Right lobe of liver (tissue), 6 donors: ENCODE results near the gene AKAIN1. TPM values are rescaled to one million over a fixed set of nuclear protein-coding genes. Genes with fewer than 3 reads are reported as not detected.

Source experiments
- ATAC-seq, 4 donors: fragments of 200-7000 bp; cut with Tn5 transposase; one replicate each; pipeline ENCODE4 v1.9.1; 2020; ENCODE audit warnings: mild to moderate bottlenecking in 4 of 4, moderate library complexity in 4 of 4
- DNase-seq, 3 donors: peaks; one replicate each; pipeline ENCODE4 v3.0.0-alpha.2; 2020
- H3K27ac ChIP-seq, 3 donors: fragments of 200-600 bp; one replicate each; pipeline ENCODE4 v1.8.0; 2022
- H3K27me3 ChIP-seq, 2 donors: fragments of 200-600 bp; one replicate each; pipeline ENCODE4 v1.8.0; 2022
- H3K36me3 ChIP-seq, 4 donors: fragments of 200-600 bp; sonication (generic) in 1 of 4; one replicate each; pipeline versions ENCODE4 v1.5.1 to v1.8.0; 2017 to 2022; ENCODE audit warnings: control low read depth in 1 of 4
- H3K4me1 ChIP-seq, 4 donors: fragments of 200-600 bp; sonication (generic) in 1 of 4; one replicate each; pipeline versions ENCODE4 v1.5.1 to v1.8.0; 2017 to 2022; ENCODE audit warnings: control low read depth in 1 of 4
- H3K4me3 ChIP-seq, 3 donors: fragments of 200-600 bp; one replicate each; pipeline ENCODE4 v1.8.0; 2022
- H3K9me3 ChIP-seq, 4 donors: fragments of 200-600 bp; sonication (generic) in 1 of 4; one replicate each; pipeline versions ENCODE4 v1.5.1 to v1.8.0; 2017 to 2022; ENCODE audit warnings: control low read depth in 1 of 4
- CTCF ChIP-seq, 4 donors: fragments of 200-600 bp in 3 of 4; fragments of 450-650 bp in 1 of 4; IDR thresholded peaks; one replicate each; pipeline versions ENCODE4 v1.5.1 to v1.8.0; 2016 to 2022; ENCODE audit warnings: antibody characterized with exemption in 4 of 4, mild to moderate bottlenecking in 2 of 4
- POLR2A ChIP-seq: fragments of 450-650 bp; IDR thresholded peaks from one replicate; pipeline ENCODE4 v1.6.1; 2017; ENCODE audit warnings: antibody characterized with exemption, mild to moderate bottlenecking
- WGBS: methylation state at CpG from one replicate; pipeline ENCODE4 v1.1.6; 2018; ENCODE audit warnings: low coverage, low lambda C conversion rate; ENCODE audit not compliant: insufficient coverage; ENCODE audit errors: missing lambda C conversion rate; 5-methylcytosine and 5-hydroxymethylcytosine counted together
- intact Hi-C, 2 donors: fragments of 100-400 bp; cut with DNase I; formaldehyde crosslinking; loops; one replicate each; pipeline versions ENCODE4 v1.11.2 to v1.14.1; 2022
- total RNA-seq, 6 experiments: library from RNA; depleted of rRNA in 2 of 6; stranded (reverse); fragments of >200 nt in 2 of 6; fragmentation: NEBNext Ultra II Directional in 3 of 6; extraction: Animal tissue kit (Norgen Biotek cat#: 25700) in 3 of 6; gene quantifications; one replicate each; pipeline versions ENCODE4 v1.1.0 to v1.2.4, GENCODE V29; 2016 to 2023
- donor health status: DM: no; HTN: yes; CAD: no.
- donor health status: DM: no; HTN: no; CAD: no.
- donor health status: DM: no; HTN: no; CAD: no.
- donor health status: DM: no; HTN: yes; CAD: no.
- donor health status: DM: no; HTN: yes; CAD: no.

AKAIN1 gene
- total RNA-seq, 6 experiments from 2014 or later = 0.99 TPM; not detected in 5

DNA sequence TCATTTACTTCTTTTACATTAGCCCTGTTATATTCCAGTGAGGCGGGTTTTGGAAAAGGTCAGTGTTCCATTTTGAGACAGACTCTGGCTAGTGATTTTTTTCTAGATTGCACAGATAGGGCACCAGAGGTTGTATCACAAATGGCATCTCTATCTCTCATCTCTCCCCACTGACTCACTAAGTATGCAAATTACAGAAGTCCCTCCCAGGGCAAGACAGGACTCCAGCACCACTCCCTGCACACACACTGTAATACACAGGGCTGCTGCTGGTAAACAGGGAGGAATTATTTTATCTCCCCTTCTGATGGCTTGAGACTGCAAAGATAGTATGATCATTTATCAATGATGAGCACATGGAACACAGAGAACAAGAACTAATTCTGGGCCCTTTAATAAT lies 46.2 kb downstream of the AKAIN1 start:
- WGBS = 67% methylated on average over 1 of the region's 1 CpG
- H3K9me3 ChIP-seq = no peaks in the 10 kb centered on the region
- H3K27me3 ChIP-seq = no peaks in the 10 kb centered on the region
- no peak overlapping the region for H3K4me3 ChIP-seq
- H3K27ac ChIP-seq = no peak overlapping the region
- intact Hi-C loops = no loop called here
- DNase-seq = no peak
- no peaks in the 10 kb centered on the region for H3K4me1 ChIP-seq
- no peak for ATAC-seq
- H3K36me3 ChIP-seq = no peaks in the 10 kb centered on the region
- TF ChIP-seq CTCF (IDR thresholded peaks at IDR 0.05) = no peak
- no peak for TF ChIP-seq POLR2A

GRCh38 chr18:5146093-5146492 lies 51.0 kb downstream of the AKAIN1 start:
- ATAC-seq (no peak), DNase-seq (no peak)
- intact Hi-C loops = no loop called here
- Histone ChIP-seq H3K9me3 (no peaks in the 10 kb centered on the region), H3K4me3 (no peak overlapping the region), H3K4me1 (no peaks in the 10 kb centered on the region), H3K27ac (no peak overlapping the region), H3K36me3 (no peaks in the 10 kb centered on the region), H3K27me3 (no peaks in the 10 kb centered on the region)
- 51% methylated on average over 4 of the region's 4 CpGs for WGBS
- TF ChIP-seq CTCF (IDR thresholded peaks at IDR 0.05) (no peak), POLR2A (no peak)

DNA sequence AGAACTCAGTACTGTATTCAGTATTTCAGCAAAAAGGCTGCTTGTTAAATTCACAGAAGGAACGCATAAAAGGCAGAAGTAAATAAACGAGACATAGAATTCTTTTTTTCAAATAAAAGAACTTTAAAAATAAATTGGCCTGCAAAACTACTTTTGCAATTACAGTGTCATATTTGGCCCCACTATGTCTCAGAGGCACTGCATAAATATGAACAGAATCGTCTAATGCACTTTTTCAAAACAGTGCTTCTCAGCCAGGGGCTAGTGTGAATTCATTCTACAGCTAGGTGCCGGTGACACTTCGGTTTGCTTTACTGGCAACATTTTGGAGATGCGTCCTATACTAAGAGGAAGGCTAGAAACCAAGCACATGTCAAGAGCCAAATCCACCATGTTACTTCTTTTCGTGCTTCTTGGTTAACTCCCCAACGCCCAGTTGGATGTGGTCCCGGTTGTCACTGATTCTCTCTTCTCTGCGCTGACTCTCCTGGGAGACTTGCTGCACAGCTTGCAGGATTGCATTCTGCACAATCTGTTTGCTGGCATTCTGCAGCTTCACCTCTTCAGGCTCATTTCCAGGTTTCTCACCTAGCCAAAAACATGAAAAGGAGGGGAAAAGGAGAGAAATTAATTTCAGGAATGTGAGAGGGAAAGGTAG lies 51.8 kb downstream of the AKAIN1 start:
- 71% methylated on average over 10 of the region's 10 CpGs for WGBS
- ATAC-seq = no peak
- no peaks in the 10 kb centered on the region for H3K9me3 ChIP-seq
- intact Hi-C loops = no loop called here
- DNase-seq = no peak
- no peak overlapping the region for H3K4me3 ChIP-seq
- H3K27me3 ChIP-seq = no peaks in the 10 kb centered on the region
- H3K27ac ChIP-seq = no peak overlapping the region
- no peaks in the 10 kb centered on the region for H3K4me1 ChIP-seq
- H3K36me3 ChIP-seq = no peaks in the 10 kb centered on the region
- TF ChIP-seq CTCF (IDR thresholded peaks at IDR 0.05) = no peak

- H3K4me1 ChIP-seq = no peaks in the 10 kb centered on the region
- H3K4me3 ChIP-seq = no peak overlapping the region
- no peak overlapping the region for H3K27ac ChIP-seq
- intact Hi-C loops = no loop called here
- no peaks in the 10 kb centered on the region for H3K36me3 ChIP-seq
- no peaks in the 10 kb centered on the region for H3K27me3 ChIP-seq
- no peak for DNase-seq
- no peak for ATAC-seq
- TF ChIP-seq POLR2A (no peak), CTCF (IDR thresholded peaks at IDR 0.05) (no peak)
- WGBS = 75% methylated on average over 1 of the region's 1 CpG
- no peaks in the 10 kb centered on the region for H3K9me3 ChIP-seq
Observed at GRCh38 chr18:5144629-5145028, 52.4 kb downstream of the AKAIN1 start.

- H3K36me3 ChIP-seq = no peaks in the 10 kb centered on the region
- TF ChIP-seq CTCF (IDR thresholded peaks at IDR 0.05) (no peak), POLR2A (no peak)
- H3K9me3 ChIP-seq = no peaks in the 10 kb centered on the region
- no peaks in the 10 kb centered on the region for H3K4me1 ChIP-seq
- H3K27ac ChIP-seq = no peak overlapping the region
- WGBS = 54% methylated on average over 2 of the region's 2 CpGs
- intact Hi-C loops = no loop called here
- H3K4me3 ChIP-seq = no peak overlapping the region
- H3K27me3 ChIP-seq = no peaks in the 10 kb centered on the region
- DNase-seq (no peak), ATAC-seq (no peak)
Observed at GRCh38 chr18:5142859-5143258, 54.2 kb downstream of the AKAIN1 start.
